Activated CD4-positive, alpha-beta T cell treated with anti-CD3 and anti-CD28 coated beads for 36 hours (primary cell): ENCODE measurements around the gene ERBB4. TPM values are rescaled to one million over a fixed set of nuclear protein-coding genes. Genes with fewer than 3 reads are reported as not detected.

Experiments used
- ATAC-seq: fragments of 200-7000 bp; cut with Tn5 transposase; one replicate; pipeline ENCODE4 v1.10.0; 2021; ENCODE audit warnings: mild to moderate bottlenecking, moderate library complexity
- CTCF ChIA-PET: fragments of 350-600 bp; sonication (Branson Sonifier 250); formaldehyde crosslinking; loops from one replicate; lab custom pipeline; 2021; ENCODE audit warnings: antibody characterized with exemption; lab: Charles Lee
- POLR2A ChIA-PET: fragments of 350-600 bp; sonication (Branson Sonifier 250); formaldehyde crosslinking; loops from one replicate; lab custom pipeline; 2021; ENCODE audit warnings: antibody characterized with exemption, inconsistent platforms; lab: Charles Lee
- DNase-seq: peaks from one replicate; pipeline ENCODE4 v3.0.0-alpha.2; 2020
- H3K27ac Mint-ChIP-seq: one replicate; pipeline ENCODE4 v1.8.0; 2021; ENCODE audit warnings: mixed read lengths
- H3K27me3 Mint-ChIP-seq: one replicate; pipeline ENCODE4 v1.8.0; 2021; ENCODE audit warnings: mixed read lengths
- H3K36me3 Mint-ChIP-seq: one replicate; pipeline ENCODE4 v1.8.0; 2021; ENCODE audit warnings: low read depth, mixed read lengths
- H3K4me1 Mint-ChIP-seq: one replicate; pipeline ENCODE4 v1.8.0; 2021; ENCODE audit warnings: mixed read lengths
- H3K4me3 Mint-ChIP-seq: one replicate; pipeline ENCODE4 v1.8.0; 2021; ENCODE audit warnings: mild to moderate bottlenecking, moderate library complexity, mixed read lengths
- H3K9me3 Mint-ChIP-seq: one replicate; pipeline ENCODE4 v1.8.0; 2021; ENCODE audit warnings: low read depth, mixed read lengths
- intact Hi-C, 2 experiments: fragments of 100-400 bp; cut with DNase I in 1 of 2; cut with micrococcal nuclease in 1 of 2; formaldehyde crosslinking; loops; one replicate each; pipeline versions ENCODE4 v1.14.2 to v1.15.1; 2022 to 2024; cut with DNase I, micrococcal nuclease
- total RNA-seq, 2 experiments: library from RNA; stranded (reverse); gene quantifications; one replicate each; pipeline ENCODE4 v1.2.3, GENCODE V29; 2021

Gene ERBB4
- total RNA-seq, 2 experiments from 2014 or later = not detected

DNA sequence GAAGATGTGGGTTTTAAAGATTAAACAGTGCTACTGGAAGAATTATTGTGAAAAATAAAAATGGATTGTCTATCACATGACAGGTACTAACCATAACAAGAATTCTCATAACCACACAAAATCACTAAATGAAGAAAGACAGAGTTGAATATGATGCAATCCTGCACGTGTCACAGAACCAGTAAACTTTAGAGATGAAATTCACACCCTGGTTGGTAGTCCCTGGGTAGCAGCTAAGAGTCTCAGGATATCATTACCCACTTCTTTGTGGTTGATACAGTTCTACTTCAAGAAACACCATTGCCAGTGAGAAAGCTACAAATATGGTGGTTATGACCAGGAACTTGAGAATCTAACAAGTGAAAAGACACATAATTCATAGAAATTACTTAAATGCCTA, 450.2 kb downstream of the ERBB4 start:
- Mint-ChIP-seq H3K4me3 (no peak overlapping the region), H3K27me3 (no peaks in the 10 kb centered on the region), H3K27ac (no peak overlapping the region), H3K9me3 (peaks cover 2% of the 10 kb centered on the region), H3K36me3 (no peaks in the 10 kb centered on the region), H3K4me1 (no peaks in the 10 kb centered on the region)
- ATAC-seq (no peak), DNase-seq (no peak)
- intact Hi-C loops = no loop called here
- CTCF ChIA-PET = no interaction called here
- POLR2A ChIA-PET = no interaction called here

DNA sequence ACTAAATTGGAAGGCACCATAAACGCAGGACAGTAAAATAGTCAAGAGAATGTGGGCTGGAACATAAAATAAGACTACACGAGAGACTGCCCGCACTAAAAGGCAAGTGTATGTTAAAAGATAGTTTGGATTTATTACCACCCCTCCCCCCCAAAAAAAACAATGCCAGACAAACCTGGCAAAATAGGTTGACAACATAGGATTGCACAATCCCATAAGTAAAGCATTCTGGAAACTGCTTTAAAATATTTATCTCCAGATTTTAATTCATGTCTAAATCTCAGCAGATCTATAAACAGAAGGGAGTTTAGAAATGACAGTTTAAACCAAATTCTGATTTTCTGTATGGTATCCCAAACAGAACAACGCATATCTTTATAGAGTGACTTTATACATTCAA, 455.1 kb downstream of the ERBB4 start:
- H3K9me3 Mint-ChIP-seq = peaks cover 2% of the 10 kb centered on the region
- CTCF ChIA-PET = no interaction called here
- no peaks in the 10 kb centered on the region for H3K4me1 Mint-ChIP-seq
- intact Hi-C loops = no loop called here
- no peaks in the 10 kb centered on the region for H3K36me3 Mint-ChIP-seq
- H3K27ac Mint-ChIP-seq = no peak overlapping the region
- no peak overlapping the region for H3K4me3 Mint-ChIP-seq
- no peak for DNase-seq
- no peaks in the 10 kb centered on the region for H3K27me3 Mint-ChIP-seq
- POLR2A ChIA-PET = no interaction called here
- ATAC-seq = no peak

DNA sequence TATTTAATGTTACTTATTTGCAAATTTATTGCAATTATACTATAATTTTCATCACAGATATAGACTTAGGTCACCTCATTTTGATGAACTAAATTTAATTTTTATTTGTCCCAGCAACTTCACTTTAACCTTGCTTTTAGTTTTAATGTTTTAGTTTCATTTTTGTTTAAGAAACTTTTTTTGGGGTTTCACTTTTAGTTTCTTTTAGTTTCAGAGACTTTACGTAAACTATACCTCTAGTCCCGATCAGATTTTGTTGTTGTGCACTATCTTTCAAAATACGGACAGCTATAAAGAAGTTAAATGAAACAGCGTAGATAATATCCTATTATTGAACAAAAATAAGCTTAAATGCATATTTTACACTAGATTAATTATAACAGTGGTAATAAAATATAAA, 460.5 kb downstream of the ERBB4 start:
- Mint-ChIP-seq H3K27ac (no peak overlapping the region), H3K9me3 (no peaks in the 10 kb centered on the region), H3K27me3 (no peaks in the 10 kb centered on the region), H3K4me1 (no peaks in the 10 kb centered on the region), H3K4me3 (no peak overlapping the region), H3K36me3 (no peaks in the 10 kb centered on the region)
- intact Hi-C loops = no loop called here
- DNase-seq (no peak), ATAC-seq (no peak)
- ChIA-PET CTCF (no interaction called here), POLR2A (interaction anchor here (0.5 kb wide), 1 partner anchor 335 kb away, joined by 4 read pairs; no protein-coding TSS in a partner anchor)

DNA sequence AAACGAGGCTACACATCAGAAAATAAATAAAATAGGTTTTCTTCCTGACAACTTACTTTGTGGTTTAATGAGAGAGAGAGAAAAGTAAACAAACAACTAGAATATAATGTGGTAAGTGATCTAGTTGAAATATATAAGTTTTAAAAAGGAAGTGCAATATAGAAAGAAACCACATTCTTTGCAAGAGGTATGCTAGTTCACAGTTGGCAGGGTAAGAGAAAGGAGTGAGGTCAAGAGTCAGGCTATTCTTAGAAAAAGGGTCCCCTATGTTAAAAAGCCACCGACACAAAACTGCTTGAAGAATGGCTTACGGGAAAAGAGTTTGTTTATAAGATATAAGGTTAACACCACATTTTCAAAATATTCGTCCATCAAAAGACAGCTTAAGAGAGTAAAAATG, 462.1 kb downstream of the ERBB4 start:
- Mint-ChIP-seq H3K4me3 (no peak overlapping the region), H3K4me1 (no peaks in the 10 kb centered on the region), H3K27ac (no peak overlapping the region), H3K9me3 (no peaks in the 10 kb centered on the region), H3K36me3 (no peaks in the 10 kb centered on the region), H3K27me3 (no peaks in the 10 kb centered on the region)
- DNase-seq (no peak), ATAC-seq (no peak)
- intact Hi-C loops = no loop called here
- ChIA-PET CTCF (no interaction called here), POLR2A (no interaction called here)

DNA sequence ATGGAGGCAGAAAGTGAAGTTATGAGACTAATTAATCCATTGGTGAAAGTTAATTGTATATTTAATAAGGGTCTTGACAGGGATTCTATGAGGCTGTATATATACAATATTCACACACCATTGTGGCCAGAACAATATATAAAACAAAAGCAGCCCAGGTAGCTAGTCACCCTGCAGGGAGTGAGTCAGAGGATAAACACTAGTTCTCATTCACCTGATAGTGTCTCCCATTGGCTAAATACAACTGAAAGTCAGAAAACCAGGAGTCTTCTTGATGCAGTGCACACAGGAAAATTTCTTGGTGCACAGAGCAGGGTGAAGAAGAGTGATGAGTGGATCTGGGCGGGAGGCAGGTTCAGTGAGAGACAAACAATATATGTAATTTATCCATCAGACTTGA, 465.2 kb downstream of the ERBB4 start:
- ATAC-seq (no peak), DNase-seq (no peak)
- no peaks in the 10 kb centered on the region for H3K4me1 Mint-ChIP-seq
- peaks cover 4% of the 10 kb centered on the region for H3K9me3 Mint-ChIP-seq
- ChIA-PET POLR2A (interaction anchor here (0.6 kb wide), 1 partner anchor 133 kb away, joined by 3 read pairs; no protein-coding TSS in a partner anchor), CTCF (no interaction called here)
- no peaks in the 10 kb centered on the region for H3K36me3 Mint-ChIP-seq
- no peak overlapping the region for H3K27ac Mint-ChIP-seq
- H3K4me3 Mint-ChIP-seq = no peak overlapping the region
- H3K27me3 Mint-ChIP-seq = no peaks in the 10 kb centered on the region
- intact Hi-C loops = no loop called here

- ChIA-PET POLR2A (no interaction called here), CTCF (interaction anchor here (1.1 kb wide), 1 partner anchor 113 kb away, joined by 3 read pairs; no protein-coding TSS in a partner anchor)
- Mint-ChIP-seq H3K36me3 (no peaks in the 10 kb centered on the region), H3K9me3 (peaks cover 6% of the 10 kb centered on the region), H3K27me3 (no peaks in the 10 kb centered on the region), H3K27ac (no peak overlapping the region), H3K4me3 (no peak overlapping the region), H3K4me1 (no peaks in the 10 kb centered on the region)
- no peak for DNase-seq
- no peak for ATAC-seq
- intact Hi-C loops = no loop called here
Measured at GRCh38 chr2:212066546-212066945, 472.1 kb downstream of the ERBB4 start.

DNA sequence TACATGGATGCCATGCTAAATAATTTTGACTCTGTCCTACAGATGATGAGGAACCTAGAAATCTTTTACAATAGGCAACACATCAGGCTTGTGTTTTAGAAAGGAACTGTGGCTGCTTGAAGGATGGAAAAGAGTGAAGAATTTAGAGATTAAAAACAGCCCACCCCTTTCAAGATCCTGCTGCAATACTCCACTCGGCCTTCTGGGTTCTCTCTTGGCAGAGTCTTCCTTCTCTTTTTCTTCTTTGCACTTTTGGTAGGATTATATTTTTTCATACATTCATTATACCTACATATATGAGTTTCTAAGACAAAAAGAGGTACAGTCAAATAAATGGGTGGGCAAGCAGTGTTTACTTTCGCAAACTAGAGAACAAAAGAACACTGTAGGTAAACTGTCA, 474.3 kb downstream of the ERBB4 start:
- Mint-ChIP-seq H3K27me3 (no peaks in the 10 kb centered on the region), H3K9me3 (peaks cover 2% of the 10 kb centered on the region), H3K4me3 (no peak overlapping the region), H3K4me1 (no peaks in the 10 kb centered on the region), H3K36me3 (no peaks in the 10 kb centered on the region), H3K27ac (no peak overlapping the region)
- ATAC-seq (no peak), DNase-seq (no peak)
- intact Hi-C loops = no loop called here
- ChIA-PET CTCF (no interaction called here), POLR2A (no interaction called here)

GRCh38 chr2:212052412-212053159, 486.0 kb downstream of the ERBB4 start:
- intact Hi-C loops = no loop called here
- H3K27me3 Mint-ChIP-seq = no peaks in the 10 kb centered on the region
- H3K36me3 Mint-ChIP-seq = no peaks in the 10 kb centered on the region
- ChIA-PET POLR2A (no interaction called here), CTCF (no interaction called here)
- ATAC-seq (peak; percentile 55), DNase-seq (no peak)
- H3K4me3 Mint-ChIP-seq = no peak overlapping the region
- H3K9me3 Mint-ChIP-seq = peaks cover 16% of the 10 kb centered on the region
- no peaks in the 10 kb centered on the region for H3K4me1 Mint-ChIP-seq
- H3K27ac Mint-ChIP-seq = no peak overlapping the region

DNA sequence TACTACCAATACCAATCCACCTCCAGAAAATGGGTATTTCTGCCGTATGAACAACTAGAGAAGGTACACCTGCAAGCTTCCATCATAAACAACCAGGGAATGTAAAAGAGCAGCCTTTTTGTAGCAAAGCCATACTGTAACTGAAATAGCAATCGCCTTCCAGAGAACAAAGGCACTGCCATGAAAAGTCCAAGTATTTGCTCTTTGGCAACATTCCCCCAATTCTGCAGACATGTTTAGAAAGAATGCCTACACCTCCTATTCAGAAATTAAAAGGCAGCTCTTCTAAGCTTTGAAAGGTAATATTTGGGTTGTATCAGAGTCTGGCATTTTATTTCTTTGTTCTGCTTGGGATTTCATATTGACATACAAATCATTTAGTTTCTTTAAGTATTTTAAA, 487.7 kb downstream of the ERBB4 start:
- no peak for DNase-seq
- H3K4me1 Mint-ChIP-seq = no peaks in the 10 kb centered on the region
- intact Hi-C loops = no loop called here
- H3K4me3 Mint-ChIP-seq = no peak overlapping the region
- CTCF ChIA-PET = no interaction called here
- POLR2A ChIA-PET = no interaction called here
- no peaks in the 10 kb centered on the region for H3K27me3 Mint-ChIP-seq
- ATAC-seq = no peak
- H3K27ac Mint-ChIP-seq = no peak overlapping the region
- H3K36me3 Mint-ChIP-seq = no peaks in the 10 kb centered on the region
- peaks cover 16% of the 10 kb centered on the region for H3K9me3 Mint-ChIP-seq

DNA sequence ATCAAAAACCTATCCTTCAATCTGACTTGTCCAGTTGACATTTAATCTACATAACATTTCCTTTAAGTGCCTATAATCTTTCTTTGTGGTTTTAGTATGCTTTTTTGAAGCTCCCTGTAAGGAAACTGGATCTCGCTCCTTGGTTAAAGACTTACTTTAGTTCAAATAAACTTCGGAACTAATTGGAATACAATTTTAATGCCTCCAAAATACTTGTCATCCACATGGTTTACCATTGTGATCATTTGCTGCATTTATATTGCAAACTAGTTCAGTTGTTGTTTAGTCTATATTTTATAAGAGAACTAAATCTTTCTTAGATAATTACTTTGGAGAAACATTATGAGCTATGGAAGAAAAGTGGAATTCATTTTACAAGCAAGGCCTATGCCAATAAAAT, 496.0 kb downstream of the ERBB4 start:
- ChIA-PET POLR2A (no interaction called here), CTCF (no interaction called here)
- DNase-seq (no peak), ATAC-seq (no peak)
- H3K36me3 Mint-ChIP-seq = no peaks in the 10 kb centered on the region
- no peak overlapping the region for H3K27ac Mint-ChIP-seq
- H3K9me3 Mint-ChIP-seq = no peaks in the 10 kb centered on the region
- no peak overlapping the region for H3K4me3 Mint-ChIP-seq
- H3K27me3 Mint-ChIP-seq = no peaks in the 10 kb centered on the region
- intact Hi-C loops = no loop called here
- H3K4me1 Mint-ChIP-seq = no peaks in the 10 kb centered on the region

GRCh38 chr2:212037062-212037461, 501.5 kb downstream of the ERBB4 start:
- Mint-ChIP-seq H3K4me3 (no peak overlapping the region), H3K4me1 (no peaks in the 10 kb centered on the region), H3K36me3 (no peaks in the 10 kb centered on the region), H3K9me3 (no peaks in the 10 kb centered on the region), H3K27me3 (no peaks in the 10 kb centered on the region), H3K27ac (no peak overlapping the region)
- ATAC-seq (no peak), DNase-seq (no peak)
- CTCF ChIA-PET = no interaction called here
- intact Hi-C loops = no loop called here
- POLR2A ChIA-PET = no interaction called here

- H3K4me3 Mint-ChIP-seq = no peak overlapping the region
- no peaks in the 10 kb centered on the region for H3K36me3 Mint-ChIP-seq
- intact Hi-C loops = no loop called here
- H3K27me3 Mint-ChIP-seq = no peaks in the 10 kb centered on the region
- ChIA-PET CTCF (no interaction called here), POLR2A (no interaction called here)
- DNase-seq (no peak), ATAC-seq (no peak)
- H3K27ac Mint-ChIP-seq = no peak overlapping the region
- no peaks in the 10 kb centered on the region for H3K9me3 Mint-ChIP-seq
- H3K4me1 Mint-ChIP-seq = no peaks in the 10 kb centered on the region
Measured at GRCh38 chr2:212034841-212035585, 503.6 kb downstream of the ERBB4 start.
